HCT116 (cell line): ENCODE measurements around the gene MN1. TPM values are rescaled to one million over a fixed set of nuclear protein-coding genes. Genes with fewer than 3 reads are reported as not detected.

ENCODE experiments used
- ATAC-seq: fragments of 200-7000 bp; cut with Tn5 transposase; 2 replicates; pipeline ENCODE4 v1.9.1; 2020; ENCODE audit warnings: mild to moderate bottlenecking, moderate library complexity
- BruUV-seq: library from RNA; stranded (reverse); fragments of 400-500 nt; replicated peaks from 2 replicates; lab custom pipeline; 2021; lab: Mats Ljungman, UMichigan
- CTCF ChIA-PET: fragments of 300-600 bp; sonication (Branson Sonifier 250); formaldehyde crosslinking; loops from one replicate; lab custom pipeline; 2021; ENCODE audit warnings: antibody characterized with exemption; lab: Charles Lee
- POLR2A ChIA-PET: fragments of 300-600, 350-600 bp; sonication (Branson Sonifier 250); formaldehyde crosslinking; loops from one replicate; lab custom pipeline; 2021; ENCODE audit warnings: antibody characterized with exemption; lab: Charles Lee
- RAD21 ChIA-PET, 2 experiments: fragments of 300-600 bp; sonication (Branson Sonifier 250); formaldehyde crosslinking; loops; one replicate each; lab custom pipeline; 2023; ENCODE audit warnings: low total read pairs in 2 of 2; ENCODE audit not compliant: uncharacterized antibody in 2 of 2, unreplicated experiment in 2 of 2, low non-redundant PET in 1 of 2; lab: Charles Lee
- DNase-seq: peaks from one replicate; pipeline ENCODE4 v3.0.0-alpha.2; 2010; ENCODE audit warnings: low read depth, low spot score
- H2AFZ ChIP-seq: fragments of 200-600 bp; shearing (Covaris generic), sonication (generic); 2 replicates; pipeline ENCODE4 v1.6.1; 2017; ENCODE audit warnings: low read depth, mixed run types, mixed read lengths, antibody characterized with exemption, low read length; ENCODE audit not compliant: poor library complexity, severe bottlenecking
- H3K27ac ChIP-seq: 2 replicates; pipeline ENCODE4 v1.5.1; 2012; ENCODE audit warnings: low read depth, low read length
- H3K27me3 ChIP-seq: fragments of 200-600 bp; sonication (generic); 2 replicates; pipeline ENCODE4 v1.6.1; 2016; ENCODE audit warnings: mixed run types, low read length, mixed read lengths; ENCODE audit not compliant: insufficient read depth
- H3K36me3 ChIP-seq, 2 experiments: fragments of 200-500 bp in 1 of 2; fragments of 200-600 bp in 1 of 2; sonication (Bioruptor generic) in 1 of 2; sonication (generic) in 1 of 2; 2 replicates each; pipeline versions ENCODE4 v1.5.1 to v1.6.1; 2014 to 2016; ENCODE audit warnings: low read length in 2 of 2, inconsistent platforms in 1 of 2, mixed read lengths in 1 of 2, mixed run types in 1 of 2; ENCODE audit not compliant: insufficient read depth in 2 of 2, control insufficient read depth in 1 of 2
- H3K4me1 ChIP-seq, 2 experiments: fragments of 200-600 bp in 1 of 2; sonication (generic) in 1 of 2; 2 replicates each; pipeline versions ENCODE4 v1.5.1 to v1.6.1; 2012 to 2017; ENCODE audit warnings: low read length in 2 of 2, inconsistent platforms in 1 of 2, mild to moderate bottlenecking in 1 of 2, mixed read lengths in 1 of 2, mixed run types in 1 of 2, moderate library complexity in 1 of 2; ENCODE audit not compliant: insufficient read depth in 2 of 2, control insufficient read depth in 1 of 2
- H3K4me2 ChIP-seq: fragments of 200-600 bp; sonication (generic); 2 replicates; pipeline ENCODE4 v1.6.1; 2017; ENCODE audit warnings: mixed run types, low read length, mixed read lengths
- H3K4me3 ChIP-seq, 2 experiments: fragments of 200-600 bp in 1 of 2; sonication (generic) in 1 of 2; replicated peaks in 1 of 2; 2 replicates each; pipeline ENCODE4 v1.5.1; 2011 to 2016; ENCODE audit warnings: low read length in 2 of 2, control low read depth in 1 of 2, low read depth in 1 of 2, mild to moderate bottlenecking in 1 of 2, mixed read lengths in 1 of 2, mixed run types in 1 of 2
- H3K79me2 ChIP-seq: fragments of 200-600 bp; sonication (generic); 2 replicates; pipeline ENCODE4 v1.6.1; 2017; ENCODE audit warnings: mild to moderate bottlenecking, mixed run types, low read length, moderate library complexity, mixed read lengths; ENCODE audit not compliant: insufficient read depth
- H3K9ac ChIP-seq: fragments of 200-600 bp; sonication (generic); 2 replicates; pipeline ENCODE4 v1.6.1; 2016; ENCODE audit warnings: low read length, mixed read lengths
- H3K9me2 ChIP-seq: fragments of 200-600 bp; sonication (generic), shearing (Covaris generic); 2 replicates; pipeline ENCODE4 v1.6.1; 2017; ENCODE audit warnings: mixed run types, mild to moderate bottlenecking, moderate library complexity; ENCODE audit not compliant: insufficient read depth
- H3K9me3 ChIP-seq, 2 experiments: fragments of 200-500 bp in 1 of 2; fragments of 200-600 bp in 1 of 2; sonication (Bioruptor generic) in 1 of 2; sonication (generic) in 1 of 2; 2 replicates each; pipeline ENCODE4 v1.6.1; 2014 to 2017; ENCODE audit warnings: low read length in 2 of 2, mixed read lengths in 2 of 2, inconsistent platforms in 1 of 2, low read depth in 1 of 2, mild to moderate bottlenecking in 1 of 2, mixed run types in 1 of 2, moderate library complexity in 1 of 2; ENCODE audit not compliant: control insufficient read depth in 1 of 2, insufficient read depth in 1 of 2
- H4K20me1 ChIP-seq: fragments of 200-600 bp; sonication (generic), shearing (Covaris generic); 2 replicates; pipeline ENCODE4 v1.6.1; 2017; ENCODE audit warnings: mixed run types, mild to moderate bottlenecking, moderate library complexity; ENCODE audit not compliant: insufficient read depth
- CEBPB ChIP-seq: IDR thresholded peaks from 2 replicates; pipeline ENCODE4 v1.6.1; 2012; ENCODE audit warnings: low read depth
- EGR1 ChIP-seq: IDR thresholded peaks from 2 replicates; pipeline ENCODE4 v1.6.1; 2012; ENCODE audit warnings: low read depth
- ELF1 ChIP-seq: IDR thresholded peaks from 2 replicates; pipeline ENCODE4 v1.6.1; 2012; ENCODE audit warnings: low read depth, borderline replicate concordance
- EZH2 ChIP-seq: fragments of 200-600 bp; sonication (generic); IDR thresholded peaks from 2 replicates; pipeline ENCODE4 v1.6.1; 2017; ENCODE audit warnings: antibody characterized with exemption, mixed run types
- FOSL1 ChIP-seq: IDR thresholded peaks from 2 replicates; pipeline ENCODE4 v1.6.1; 2012; ENCODE audit warnings: low read depth
- SP1 ChIP-seq: IDR thresholded peaks from 2 replicates; pipeline ENCODE4 v1.6.1; 2012; ENCODE audit warnings: low read depth
- SRF ChIP-seq: IDR thresholded peaks from 2 replicates; pipeline ENCODE4 v1.6.1; 2012; ENCODE audit warnings: low read depth
- TCF7L2 ChIP-seq: IDR thresholded peaks from 2 replicates; pipeline ENCODE4 v1.7.0; 2011; ENCODE audit warnings: borderline replicate concordance, inconsistent platforms; ENCODE audit not compliant: insufficient read depth, insufficient read length; ENCODE audit errors: extremely low read depth
- intact Hi-C: fragments of 100-400 bp; cut with micrococcal nuclease; formaldehyde crosslinking; loops from 2 replicates; pipeline ENCODE4 v1.10.0; 2022
- total RNA-seq: library from RNA; stranded (reverse); gene quantifications from one replicate; pipeline ENCODE4 v1.2.1, GENCODE V29; 2021; ENCODE audit not compliant: unreplicated experiment
- TF ChIP-seq, protein P1 (sequence below): IDR thresholded peaks from 2 replicates; pipeline ENCODE4 v1.6.1; 2012
- TF ChIP-seq, protein P2 (sequence below), 3 experiments: fragments of 200-600 bp in 1 of 3; sonication (generic) in 1 of 3; IDR thresholded peaks in 2 of 3; conservative IDR thresholded peaks in 1 of 3; 2 replicates each; pipeline ENCODE4 v1.5.1; 2012 to 2017; ENCODE audit warnings: low read depth in 2 of 3, low read length in 2 of 3, antibody characterized with exemption in 1 of 3, borderline replicate concordance in 1 of 3, control low read depth in 1 of 3, mild to moderate bottlenecking in 1 of 3, mixed read lengths in 1 of 3, mixed run types in 1 of 3, moderate library complexity in 1 of 3; ENCODE audit not compliant: insufficient read depth in 1 of 3

The MN1 gene
- total RNA-seq, 1 experiment from 2014 or later: 2.9 TPM

DNA sequence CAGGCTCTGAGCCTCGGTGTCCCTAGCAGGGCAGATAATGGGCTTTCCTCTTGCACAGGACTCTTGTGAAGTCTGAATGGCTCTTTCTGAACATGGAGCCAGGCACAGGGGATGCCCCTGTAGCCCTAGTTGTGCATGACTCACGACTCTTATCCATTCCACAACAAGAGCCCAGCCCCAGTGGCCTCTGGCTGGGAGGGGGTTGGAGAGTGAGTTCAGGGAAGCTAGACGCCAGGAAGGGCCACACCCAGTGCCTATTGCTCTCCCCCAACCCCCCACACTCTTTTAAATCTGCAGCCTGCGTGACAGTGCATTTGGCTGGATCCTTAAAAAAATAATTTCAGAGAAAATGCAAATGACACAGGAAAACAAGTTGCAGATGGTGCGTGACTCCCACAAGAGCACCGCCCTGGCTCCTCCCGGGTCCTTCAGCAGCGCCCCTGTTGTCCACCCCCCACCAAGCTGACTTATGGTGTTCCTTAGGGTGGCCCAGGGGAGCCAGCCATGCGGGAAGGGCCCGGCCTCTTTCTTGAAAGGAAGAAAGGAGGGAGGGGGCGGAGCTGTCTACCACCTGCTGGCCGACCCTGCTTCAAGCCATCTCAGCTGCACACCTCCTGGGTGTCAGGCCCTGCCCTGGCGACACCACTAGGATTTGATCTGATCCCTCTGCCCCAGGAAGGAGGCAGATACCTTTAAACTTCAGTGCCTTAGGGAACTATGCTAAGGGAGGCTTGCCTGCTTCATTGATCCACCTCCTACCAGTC lies 74.7 kb downstream of the MN1 start:
- peak; percentile 82 for ATAC-seq
- Histone ChIP-seq H3K4me3 (peak overlapping the region in 1 of 2 experiments; percentile 26; a peak in 2 of 4 replicates), H3K4me1 (peaks cover 12 to 21% of the 10 kb centered on the region in 2 experiments), H3K9ac (no peak overlapping the region), H3K9me2 (no peaks in the 10 kb centered on the region), H3K4me2 (peak overlapping the region; percentile 61), H3K79me2 (no peaks in the 10 kb centered on the region), H3K27ac (no peak overlapping the region; the same call in 1 of the 2 replicates), H4K20me1 (no peaks in the 10 kb centered on the region), H3K36me3 (no peaks in the 10 kb centered on the region), H3K9me3 (no peaks in the 10 kb centered on the region), H2AFZ (peak overlapping the region; percentile 64), H3K27me3 (no peaks in the 10 kb centered on the region; the same call in 1 of the 2 replicates)
- CTCF ChIA-PET: no interaction called here
- DNase-seq: no peak
- RAD21 ChIA-PET: no interaction called here
- BruUV-seq: no TSS peak
- intact Hi-C loops: no loop called here
- POLR2A ChIA-PET: no interaction called here
- no peak for TF ChIP-seq EZH2
- TF ChIP-seq, protein P1, sequence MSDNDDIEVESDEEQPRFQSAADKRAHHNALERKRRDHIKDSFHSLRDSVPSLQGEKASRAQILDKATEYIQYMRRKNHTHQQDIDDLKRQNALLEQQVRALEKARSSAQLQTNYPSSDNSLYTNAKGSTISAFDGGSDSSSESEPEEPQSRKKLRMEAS: no peak
- TF ChIP-seq ELF1: no peak
- TF ChIP-seq TCF7L2: no peak
- TF ChIP-seq EGR1: no peak
- no peak for TF ChIP-seq CEBPB
- TF ChIP-seq, protein P2, sequence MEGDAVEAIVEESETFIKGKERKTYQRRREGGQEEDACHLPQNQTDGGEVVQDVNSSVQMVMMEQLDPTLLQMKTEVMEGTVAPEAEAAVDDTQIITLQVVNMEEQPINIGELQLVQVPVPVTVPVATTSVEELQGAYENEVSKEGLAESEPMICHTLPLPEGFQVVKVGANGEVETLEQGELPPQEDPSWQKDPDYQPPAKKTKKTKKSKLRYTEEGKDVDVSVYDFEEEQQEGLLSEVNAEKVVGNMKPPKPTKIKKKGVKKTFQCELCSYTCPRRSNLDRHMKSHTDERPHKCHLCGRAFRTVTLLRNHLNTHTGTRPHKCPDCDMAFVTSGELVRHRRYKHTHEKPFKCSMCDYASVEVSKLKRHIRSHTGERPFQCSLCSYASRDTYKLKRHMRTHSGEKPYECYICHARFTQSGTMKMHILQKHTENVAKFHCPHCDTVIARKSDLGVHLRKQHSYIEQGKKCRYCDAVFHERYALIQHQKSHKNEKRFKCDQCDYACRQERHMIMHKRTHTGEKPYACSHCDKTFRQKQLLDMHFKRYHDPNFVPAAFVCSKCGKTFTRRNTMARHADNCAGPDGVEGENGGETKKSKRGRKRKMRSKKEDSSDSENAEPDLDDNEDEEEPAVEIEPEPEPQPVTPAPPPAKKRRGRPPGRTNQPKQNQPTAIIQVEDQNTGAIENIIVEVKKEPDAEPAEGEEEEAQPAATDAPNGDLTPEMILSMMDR (IDR thresholded peaks at IDR 0.05 in 2 of 3, conservative IDR thresholded peaks at IDR 0.05 in 1 of 3; ENCODE audit: borderline replicate concordance in 1 of 3, insufficient read depth in 1 of 3, low read depth in 2 of 3, low read length in 2 of 3): no peak
- no peak for TF ChIP-seq SRF
- TF ChIP-seq FOSL1: 0 out of 2 replicates have a peak, but pooled peaks have one; percentile 10
- peak; percentile 27; the same call in 1 of the 2 replicates for TF ChIP-seq SP1
